Measurements from ENCODE around the gene SNRPA. TPM values are rescaled to one million over a fixed set of nuclear protein-coding genes. Genes with fewer than 3 reads are reported as not detected.

The SNRPA gene
- total and polyA plus RNA-seq, 9 donors = 48.9 to 83.9 (median 72.4) TPM

- intact Hi-C loops (cut with DNase I) = no loop called here
- H3K27me3 ChIP-seq = no peaks in the 10 kb centered on the region
- WGBS, 3 donors = 98% methylated on average over 3 of the region's 3 CpGs
- no peak for DNase-seq
- H3K4me1 ChIP-seq (ENCODE audit: insufficient read depth) = peaks cover 10% of the 10 kb centered on the region
- no peak for TF ChIP-seq EP300 (IDR thresholded peaks at IDR 0.05)
- TF ChIP-seq POLR2A (IDR thresholded peaks at IDR 0.05) = no peak
- no peak for TF ChIP-seq CTCF (IDR thresholded peaks at IDR 0.05)
- H3K27ac ChIP-seq = no peak overlapping the region
- H3K9me3 ChIP-seq = no peaks in the 10 kb centered on the region
- no peak overlapping the region for H3K4me3 ChIP-seq
- no peaks in the 10 kb centered on the region for H3K36me3 ChIP-seq
Observed at GRCh38 chr19:40758491-40758890, 7.5 kb downstream of the SNRPA start.

GRCh38 chr19:40759352-40759751 lies 8.3 kb downstream of the SNRPA start:
- Histone ChIP-seq H3K4me1 (ENCODE audit: insufficient read depth) (peaks cover 6% of the 10 kb centered on the region), H3K36me3 (no peaks in the 10 kb centered on the region), H3K4me3 (no peak overlapping the region), H3K27ac (no peak overlapping the region), H3K9me3 (no peaks in the 10 kb centered on the region), H3K27me3 (no peaks in the 10 kb centered on the region)
- no peak for DNase-seq
- no peak for TF ChIP-seq CTCF (IDR thresholded peaks at IDR 0.05)
- no peak for TF ChIP-seq POLR2A (IDR thresholded peaks at IDR 0.05)
- TF ChIP-seq EP300 (IDR thresholded peaks at IDR 0.05) = no peak
- WGBS, 3 donors = 89 to 90% (median 90%) methylated on average over 13 of the region's 13 CpGs
- intact Hi-C loops (cut with DNase I) = no loop called here

- no peak overlapping the region for H3K27ac ChIP-seq
- no peaks in the 10 kb centered on the region for H3K4me1 ChIP-seq (ENCODE audit: insufficient read depth)
- WGBS, 3 donors = 88 to 91% (median 89%) methylated on average over 16 to 17 of the region's 17 CpGs
- no peak for DNase-seq
- no peak overlapping the region for H3K4me3 ChIP-seq
- TF ChIP-seq CTCF (IDR thresholded peaks at IDR 0.05) (no peak), EP300 (IDR thresholded peaks at IDR 0.05) (no peak), POLR2A (IDR thresholded peaks at IDR 0.05) (no peak)
- H3K36me3 ChIP-seq = no peaks in the 10 kb centered on the region
- no peaks in the 10 kb centered on the region for H3K9me3 ChIP-seq
- intact Hi-C loops (cut with DNase I) = no loop called here
- no peaks in the 10 kb centered on the region for H3K27me3 ChIP-seq
Observed at GRCh38 chr19:40762754-40763470, 11.9 kb downstream of the SNRPA start.

- no peaks in the 10 kb centered on the region for H3K27me3 ChIP-seq
- no peaks in the 10 kb centered on the region for H3K9me3 ChIP-seq
- intact Hi-C loops (cut with DNase I) = no loop called here
- 84 to 91% (median 87%) methylated on average over 7 of the region's 7 CpGs for WGBS, 3 donors
- TF ChIP-seq CTCF (IDR thresholded peaks at IDR 0.05) (no peak), POLR2A (IDR thresholded peaks at IDR 0.05) (no peak), EP300 (IDR thresholded peaks at IDR 0.05) (no peak)
- DNase-seq = no peak
- no peak overlapping the region for H3K27ac ChIP-seq
- H3K4me3 ChIP-seq = no peak overlapping the region
- H3K36me3 ChIP-seq = no peaks in the 10 kb centered on the region
- no peaks in the 10 kb centered on the region for H3K4me1 ChIP-seq (ENCODE audit: insufficient read depth)
Observed at GRCh38 chr19:40763526-40763925, 12.5 kb downstream of the SNRPA start.

Data from ovary (tissue), 9 donors.